Vagina (tissue), 2 donors: ENCODE measurements around the gene ATG5. TPM values are rescaled to one million over a fixed set of nuclear protein-coding genes. Genes with fewer than 3 reads are reported as not detected.

ENCODE experiments used
- DNase-seq, 2 donors: peaks; one replicate each; pipeline ENCODE4 v3.0.0-alpha.2; 2017; ENCODE audit errors: extremely low spot score in 2 of 2
- H3K27ac ChIP-seq: fragments of 200-600 bp; sonication (generic); one replicate; pipeline ENCODE4 v1.5.1; 2019
- H3K27me3 ChIP-seq: fragments of 200-600 bp; sonication (generic); one replicate; pipeline ENCODE4 v1.5.1; 2019
- H3K36me3 ChIP-seq, 2 donors: fragments of 200-600 bp; sonication (generic); one replicate each; pipeline ENCODE4 v1.5.1; 2017 to 2019
- H3K4me1 ChIP-seq: fragments of 200-600 bp; sonication (generic); one replicate; pipeline ENCODE4 v1.5.1; 2019
- H3K4me3 ChIP-seq, 2 donors: fragments of 200-600 bp; sonication (generic); 1 replicate in 1 of 2; 2 replicates in 1 of 2; pipeline ENCODE4 v1.5.1; 2016 to 2019
- H3K9me3 ChIP-seq: fragments of 200-600 bp; sonication (generic); one replicate; pipeline ENCODE4 v1.5.1; 2019
- POLR2A ChIP-seq, 2 donors: fragments of 450-650 bp; IDR thresholded peaks; one replicate each; pipeline ENCODE4 v1.6.1; 2017; ENCODE audit warnings: antibody characterized with exemption in 2 of 2, mild to moderate bottlenecking in 2 of 2, moderate library complexity in 2 of 2
- POLR2AphosphoS5 ChIP-seq, 2 donors: sonication (generic); formaldehyde crosslinking; IDR thresholded peaks; one replicate each; pipeline ENCODE4 v1.9.0; 2017; ENCODE audit warnings: antibody characterized with exemption in 2 of 2, mild to moderate bottlenecking in 2 of 2, low read depth in 1 of 2; ENCODE audit not compliant: insufficient read depth in 1 of 2
- intact Hi-C: fragments of 100-400 bp; cut with DNase I; formaldehyde crosslinking; loops from one replicate; pipeline ENCODE4 v1.15.1; 2023
- total RNA-seq: library from RNA; depleted of rRNA; stranded (reverse); fragments of >200 nt; gene quantifications from one replicate; pipeline ENCODE4 v1.2.3, GENCODE V29; 2016
- TF ChIP-seq, protein P1 (sequence below), 3 experiments: fragments of 450-650 bp in 2 of 3; fragments of 200-600 bp in 1 of 3; sonication (generic) in 1 of 3; IDR thresholded peaks; one replicate each; pipeline ENCODE4 v1.5.1; 2017 to 2019; ENCODE audit warnings: antibody characterized with exemption in 3 of 3, mild to moderate bottlenecking in 2 of 3, moderate library complexity in 2 of 3

ATG5 gene
- total RNA-seq, 1 donor from 2014 or later, result 37.1 TPM

DNA sequence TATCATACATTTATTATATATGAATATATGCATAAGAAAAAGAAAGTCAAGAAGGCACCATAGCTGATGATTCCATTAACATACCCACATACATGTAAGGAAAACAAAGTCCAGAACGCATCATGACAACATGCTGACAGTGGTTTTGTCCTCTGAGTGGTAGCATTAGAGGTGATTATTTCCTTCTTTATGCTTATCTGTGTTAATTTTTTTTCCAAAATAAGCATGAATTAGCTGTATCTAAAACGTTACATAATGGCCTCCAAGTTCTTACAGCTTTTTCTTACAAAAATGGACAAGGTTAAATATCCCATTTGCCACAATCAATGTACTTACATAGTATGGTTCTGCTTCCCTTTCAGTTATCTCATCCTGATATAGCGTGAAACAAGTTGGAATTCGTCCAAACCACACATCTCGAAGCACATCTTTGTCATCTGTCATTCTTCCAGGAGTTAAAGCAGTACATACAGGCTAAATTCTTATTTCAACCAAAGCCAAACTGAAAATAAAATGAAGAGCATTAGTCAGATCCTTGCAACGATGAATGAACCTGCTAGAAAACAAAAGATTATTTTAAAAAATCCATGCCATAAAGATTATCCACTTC, 9.7 kb downstream of the ATG5 start:
- intact Hi-C loops, result no loop called here

GRCh38 chr6:106309766-106310373, 15.7 kb downstream of the ATG5 start:
- Histone ChIP-seq H3K4me3 (no peak overlapping the region), H3K27ac (no peak overlapping the region), H3K4me1 (peaks cover 34% of the 10 kb centered on the region), H3K27me3 (no peaks in the 10 kb centered on the region), H3K36me3 (no peaks in the 10 kb centered on the region), H3K9me3 (no peaks in the 10 kb centered on the region)
- intact Hi-C loops, result no loop called here
- DNase-seq, result no peak
- TF ChIP-seq, protein P1, sequence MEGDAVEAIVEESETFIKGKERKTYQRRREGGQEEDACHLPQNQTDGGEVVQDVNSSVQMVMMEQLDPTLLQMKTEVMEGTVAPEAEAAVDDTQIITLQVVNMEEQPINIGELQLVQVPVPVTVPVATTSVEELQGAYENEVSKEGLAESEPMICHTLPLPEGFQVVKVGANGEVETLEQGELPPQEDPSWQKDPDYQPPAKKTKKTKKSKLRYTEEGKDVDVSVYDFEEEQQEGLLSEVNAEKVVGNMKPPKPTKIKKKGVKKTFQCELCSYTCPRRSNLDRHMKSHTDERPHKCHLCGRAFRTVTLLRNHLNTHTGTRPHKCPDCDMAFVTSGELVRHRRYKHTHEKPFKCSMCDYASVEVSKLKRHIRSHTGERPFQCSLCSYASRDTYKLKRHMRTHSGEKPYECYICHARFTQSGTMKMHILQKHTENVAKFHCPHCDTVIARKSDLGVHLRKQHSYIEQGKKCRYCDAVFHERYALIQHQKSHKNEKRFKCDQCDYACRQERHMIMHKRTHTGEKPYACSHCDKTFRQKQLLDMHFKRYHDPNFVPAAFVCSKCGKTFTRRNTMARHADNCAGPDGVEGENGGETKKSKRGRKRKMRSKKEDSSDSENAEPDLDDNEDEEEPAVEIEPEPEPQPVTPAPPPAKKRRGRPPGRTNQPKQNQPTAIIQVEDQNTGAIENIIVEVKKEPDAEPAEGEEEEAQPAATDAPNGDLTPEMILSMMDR (IDR thresholded peaks at IDR 0.05), result no peak
- no peak for TF ChIP-seq POLR2A (IDR thresholded peaks at IDR 0.05)
- TF ChIP-seq POLR2AphosphoS5 (IDR thresholded peaks at IDR 0.05; ENCODE audit: insufficient read depth in 1 of 2, low read depth in 1 of 2), result no peak

More for the DNA sequence above, 9.7 kb downstream of the ATG5 start:
- no peak overlapping the region for H3K27ac ChIP-seq
- H3K4me3 ChIP-seq, result no peak overlapping the region
- no peak for DNase-seq
- no peaks in the 10 kb centered on the region for H3K9me3 ChIP-seq
- peaks cover 33% of the 10 kb centered on the region for H3K4me1 ChIP-seq
- H3K27me3 ChIP-seq, result no peaks in the 10 kb centered on the region
- H3K36me3 ChIP-seq, result no peaks in the 10 kb centered on the region
- TF ChIP-seq POLR2AphosphoS5 (IDR thresholded peaks at IDR 0.05; ENCODE audit: insufficient read depth in 1 of 2, low read depth in 1 of 2), result no peak
- TF ChIP-seq POLR2A (IDR thresholded peaks at IDR 0.05), result no peak
- TF ChIP-seq, protein P1 (IDR thresholded peaks at IDR 0.05), result no peak

GRCh38 chr6:106308985-106309384, 16.6 kb downstream of the ATG5 start:
- intact Hi-C loops, result no loop called here
- TF ChIP-seq POLR2A (IDR thresholded peaks at IDR 0.05) (no peak), POLR2AphosphoS5 (IDR thresholded peaks at IDR 0.05; ENCODE audit: insufficient read depth in 1 of 2, low read depth in 1 of 2) (no peak)
- TF ChIP-seq, protein P1 (IDR thresholded peaks at IDR 0.05), result no peak
- Histone ChIP-seq H3K36me3 (no peaks in the 10 kb centered on the region), H3K27me3 (no peaks in the 10 kb centered on the region), H3K27ac (no peak overlapping the region), H3K4me3 (no peak overlapping the region), H3K9me3 (no peaks in the 10 kb centered on the region), H3K4me1 (peaks cover 34% of the 10 kb centered on the region)
- no peak for DNase-seq

DNA sequence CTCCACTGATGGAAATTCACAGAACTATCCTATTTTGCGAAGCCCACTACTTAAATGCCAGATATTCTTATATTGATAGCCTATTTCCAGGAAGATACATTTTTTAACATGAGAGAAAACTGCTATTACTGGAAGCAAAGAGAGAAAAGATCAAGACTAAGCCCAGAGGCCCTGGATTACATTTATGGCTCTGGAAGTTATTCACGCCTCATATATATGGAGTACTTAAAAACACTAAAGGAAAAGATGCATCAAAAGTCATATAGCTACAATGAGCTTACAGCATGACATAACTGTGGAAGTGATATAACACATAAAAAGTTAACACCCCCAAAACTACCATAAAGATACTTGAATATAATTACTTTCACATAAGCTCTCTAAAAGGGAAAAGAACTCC, 19.8 kb downstream of the ATG5 start:
- intact Hi-C loops, result no loop called here
- no peak for DNase-seq
- H3K36me3 ChIP-seq, result no peaks in the 10 kb centered on the region
- H3K4me1 ChIP-seq, result peaks cover 16% of the 10 kb centered on the region
- TF ChIP-seq, protein P1 (IDR thresholded peaks at IDR 0.05), result no peak
- TF ChIP-seq POLR2A (IDR thresholded peaks at IDR 0.05) (no peak), POLR2AphosphoS5 (IDR thresholded peaks at IDR 0.05; ENCODE audit: insufficient read depth in 1 of 2, low read depth in 1 of 2) (no peak)
- H3K4me3 ChIP-seq, result no peak overlapping the region
- no peak overlapping the region for H3K27ac ChIP-seq
- no peaks in the 10 kb centered on the region for H3K9me3 ChIP-seq
- no peaks in the 10 kb centered on the region for H3K27me3 ChIP-seq

GRCh38 chr6:106300944-106301343, 24.6 kb downstream of the ATG5 start:
- intact Hi-C loops, result no loop called here
- Histone ChIP-seq H3K36me3 (no peaks in the 10 kb centered on the region), H3K9me3 (no peaks in the 10 kb centered on the region)

More at GRCh38 chr6:106300944-106301343, 24.6 kb downstream of the ATG5 start:
- TF ChIP-seq, protein P1 (IDR thresholded peaks at IDR 0.05), result peak in 2 of 3 experiments; percentile 41 to 51
- TF ChIP-seq POLR2A (IDR thresholded peaks at IDR 0.05) (no peak), POLR2AphosphoS5 (IDR thresholded peaks at IDR 0.05; ENCODE audit: insufficient read depth in 1 of 2, low read depth in 1 of 2) (no peak)
- Histone ChIP-seq H3K4me1 (no peaks in the 10 kb centered on the region), H3K4me3 (no peak overlapping the region), H3K27me3 (no peaks in the 10 kb centered on the region), H3K27ac (no peak overlapping the region)
- no peak for DNase-seq
